GM19238 (cell line): Measurements from ENCODE around the gene MAP1LC3B2.
"Not testable (repeated sequence)": the region's sequence is repeated elsewhere in the genome, so short reads cannot be mapped to it uniquely, and the experiment has no call there.

Experiments
- DNase-seq: peaks from one replicate; pipeline ENCODE4 v3.0.0; 2011; ENCODE audit warnings: low spot score; ENCODE audit not compliant: insufficient read length

The MAP1LC3B2 gene

GRCh38 chr12:116556964-116557698, 2.0 kb upstream of the MAP1LC3B2 start:
- DNase-seq: no peak

- no peak for DNase-seq
Observed at GRCh38 chr12:116558280-116559161, 660 bp upstream of the MAP1LC3B2 start.

GRCh38 chr12:116561181-116561821, 2.1 kb downstream of the MAP1LC3B2 start:
- no peak for DNase-seq

- no peak for DNase-seq
Observed at GRCh38 chr12:116562090-116562489, 2.9 kb downstream of the MAP1LC3B2 start.

GRCh38 chr12:116563262-116563661, 4.1 kb downstream of the MAP1LC3B2 start:
- DNase-seq: no peak

GRCh38 chr12:116564080-116564479, 4.9 kb downstream of the MAP1LC3B2 start:
- no peak for DNase-seq

- not testable (repeated sequence) for DNase-seq
Observed at GRCh38 chr12:116565221-116565620, 6.0 kb downstream of the MAP1LC3B2 start.

GRCh38 chr12:116565963-116566362, 6.8 kb downstream of the MAP1LC3B2 start:
- no peak for DNase-seq

GRCh38 chr12:116568203-116568602, 9.0 kb downstream of the MAP1LC3B2 start:
- no peak for DNase-seq

- DNase-seq: no peak
Observed at GRCh38 chr12:116571089-116571488, 11.9 kb downstream of the MAP1LC3B2 start.

GRCh38 chr12:116573776-116574175, 14.6 kb downstream of the MAP1LC3B2 start:
- DNase-seq: no peak

- DNase-seq: not testable (repeated sequence)
Observed at GRCh38 chr12:116575754-116576153, 16.6 kb downstream of the MAP1LC3B2 start.

- no peak for DNase-seq
Observed at GRCh38 chr12:116577154-116577561, 18.0 kb downstream of the MAP1LC3B2 start.

GRCh38 chr12:116578051-116578450, 18.9 kb downstream of the MAP1LC3B2 start:
- DNase-seq: no peak

- no peak for DNase-seq
Observed at GRCh38 chr12:116582610-116583009, 23.4 kb downstream of the MAP1LC3B2 start.

GRCh38 chr12:116583129-116583694, 24.0 kb downstream of the MAP1LC3B2 start:
- DNase-seq: no peak

- no peak for DNase-seq
Observed at GRCh38 chr12:116587270-116587669, 28.1 kb downstream of the MAP1LC3B2 start.

GRCh38 chr12:116588390-116589028, 29.3 kb downstream of the MAP1LC3B2 start:
- DNase-seq: no peak

GRCh38 chr12:116589581-116589980, 30.4 kb downstream of the MAP1LC3B2 start:
- DNase-seq: no peak

GRCh38 chr12:116590561-116590960, 31.4 kb downstream of the MAP1LC3B2 start:
- DNase-seq: no peak
